ENCODE measurements around the gene ACSL3.
A peak's percentile ranks its signal among the peaks of the same experiment; 100 is the strongest.

The ACSL3 gene

GRCh38 chr2:222952204-222952603 lies 91.4 kb downstream of the ACSL3 start:
- Histone ChIP-seq H3F3A (ENCODE audit: insufficient read depth, low read length) (no peaks in the 10 kb centered on the region), H3K4me1 (ENCODE audit: insufficient read depth, low read length, severe bottlenecking) (peaks cover 16% of the 10 kb centered on the region), H3K79me2 (ENCODE audit: insufficient read depth, low read length) (no peaks in the 10 kb centered on the region), H3K4me3 (ENCODE audit: low read depth, low read length, poor library complexity, severe bottlenecking) (no peak overlapping the region), H3K27me3 (ENCODE audit: insufficient read depth, low read length) (no peaks in the 10 kb centered on the region), H2AFZ (ENCODE audit: low read length) (no peak overlapping the region), H3K9ac (ENCODE audit: low read length) (no peak overlapping the region), H3K9me3 (ENCODE audit: low read length) (0 out of 2 replicates have a peak, but pooled peaks cover 5% of the 10 kb centered on the region), H3K4me2 (ENCODE audit: low read length) (no peak overlapping the region), H3K36me3 (ENCODE audit: insufficient read depth, low read length) (no peaks in the 10 kb centered on the region), H3K27ac (ENCODE audit: low read depth, low read length, poor library complexity, severe bottlenecking) (peak overlapping the region; percentile 30), H4K20me1 (ENCODE audit: insufficient read depth, low read length) (no peaks in the 10 kb centered on the region), H3K9me2 (ENCODE audit: low read depth, low read length) (no peaks in the 10 kb centered on the region)
- TF ChIP-seq EZH2 (IDR thresholded peaks at IDR 0.05; ENCODE audit: borderline replicate concordance, low read length) = no peak
- TF ChIP-seq CTCF (IDR thresholded peaks at IDR 0.05; ENCODE audit: low read length) = no peak

GRCh38 chr2:222955008-222955407 lies 94.2 kb downstream of the ACSL3 start:
- Histone ChIP-seq H3K9ac (ENCODE audit: low read length) (no peak overlapping the region), H3K4me2 (ENCODE audit: low read length) (no peak overlapping the region), H2AFZ (ENCODE audit: low read length) (no peak overlapping the region), H3F3A (ENCODE audit: insufficient read depth, low read length) (no peaks in the 10 kb centered on the region), H3K4me3 (ENCODE audit: low read depth, low read length, poor library complexity, severe bottlenecking) (no peak overlapping the region), H3K36me3 (ENCODE audit: insufficient read depth, low read length) (no peaks in the 10 kb centered on the region), H3K79me2 (ENCODE audit: insufficient read depth, low read length) (no peaks in the 10 kb centered on the region), H3K4me1 (ENCODE audit: insufficient read depth, low read length, severe bottlenecking) (peaks cover 16% of the 10 kb centered on the region), H3K27me3 (ENCODE audit: insufficient read depth, low read length) (no peaks in the 10 kb centered on the region), H3K27ac (ENCODE audit: low read depth, low read length, poor library complexity, severe bottlenecking) (no peak overlapping the region), H3K9me3 (ENCODE audit: low read length) (0 out of 2 replicates have a peak, but pooled peaks cover 5% of the 10 kb centered on the region), H4K20me1 (ENCODE audit: insufficient read depth, low read length) (no peaks in the 10 kb centered on the region), H3K9me2 (ENCODE audit: low read depth, low read length) (no peaks in the 10 kb centered on the region)
- no peak for TF ChIP-seq CTCF (IDR thresholded peaks at IDR 0.05; ENCODE audit: low read length)
- TF ChIP-seq EZH2 (IDR thresholded peaks at IDR 0.05; ENCODE audit: borderline replicate concordance, low read length) = no peak

- Histone ChIP-seq H3F3A (ENCODE audit: insufficient read depth, low read length) (no peaks in the 10 kb centered on the region), H3K27me3 (ENCODE audit: insufficient read depth, low read length) (no peaks in the 10 kb centered on the region), H3K9me2 (ENCODE audit: low read depth, low read length) (no peaks in the 10 kb centered on the region), H3K27ac (ENCODE audit: low read depth, low read length, poor library complexity, severe bottlenecking) (no peak overlapping the region), H3K4me3 (ENCODE audit: low read depth, low read length, poor library complexity, severe bottlenecking) (no peak overlapping the region), H3K36me3 (ENCODE audit: insufficient read depth, low read length) (no peaks in the 10 kb centered on the region), H3K4me2 (ENCODE audit: low read length) (no peak overlapping the region), H3K4me1 (ENCODE audit: insufficient read depth, low read length, severe bottlenecking) (no peaks in the 10 kb centered on the region), H3K9me3 (ENCODE audit: low read length) (0 out of 2 replicates have a peak, but pooled peaks cover 5% of the 10 kb centered on the region), H3K9ac (ENCODE audit: low read length) (no peak overlapping the region), H2AFZ (ENCODE audit: low read length) (no peak overlapping the region), H3K79me2 (ENCODE audit: insufficient read depth, low read length) (no peaks in the 10 kb centered on the region), H4K20me1 (ENCODE audit: insufficient read depth, low read length) (no peaks in the 10 kb centered on the region)
- no peak for TF ChIP-seq EZH2 (IDR thresholded peaks at IDR 0.05; ENCODE audit: borderline replicate concordance, low read length)
- no peak for TF ChIP-seq CTCF (IDR thresholded peaks at IDR 0.05; ENCODE audit: low read length)
These were observed 98.5 kb downstream of the ACSL3 start for GRCh38 chr2:222959358-222959757.
